HG03354 (cell line): ENCODE measurements around the gene IFNA1.
A peak's percentile ranks its signal among the peaks of the same experiment; 100 is the strongest.

Experiments used
- ATAC-seq: cut with Tn5 transposase; IDR thresholded peaks from one replicate; pipeline ENCODE4 v1.9.1; 2021; ENCODE audit warnings: mild to moderate bottlenecking; ENCODE audit not compliant: unreplicated experiment, poor library complexity, severe bottlenecking

IFNA1 gene

GRCh38 chr9:21440139-21440538, at the start of gene IFNA1:
TSS of gene IFNA1 (plus strand) at chr9:21440439. CDS start at chr9:21440508, 69 bp downstream.
- no peak for ATAC-seq

- peak; percentile 91 for ATAC-seq
These were observed 48.0 kb upstream of the IFNA1 start for GRCh38 chr9:21392270-21392669.

DNA sequence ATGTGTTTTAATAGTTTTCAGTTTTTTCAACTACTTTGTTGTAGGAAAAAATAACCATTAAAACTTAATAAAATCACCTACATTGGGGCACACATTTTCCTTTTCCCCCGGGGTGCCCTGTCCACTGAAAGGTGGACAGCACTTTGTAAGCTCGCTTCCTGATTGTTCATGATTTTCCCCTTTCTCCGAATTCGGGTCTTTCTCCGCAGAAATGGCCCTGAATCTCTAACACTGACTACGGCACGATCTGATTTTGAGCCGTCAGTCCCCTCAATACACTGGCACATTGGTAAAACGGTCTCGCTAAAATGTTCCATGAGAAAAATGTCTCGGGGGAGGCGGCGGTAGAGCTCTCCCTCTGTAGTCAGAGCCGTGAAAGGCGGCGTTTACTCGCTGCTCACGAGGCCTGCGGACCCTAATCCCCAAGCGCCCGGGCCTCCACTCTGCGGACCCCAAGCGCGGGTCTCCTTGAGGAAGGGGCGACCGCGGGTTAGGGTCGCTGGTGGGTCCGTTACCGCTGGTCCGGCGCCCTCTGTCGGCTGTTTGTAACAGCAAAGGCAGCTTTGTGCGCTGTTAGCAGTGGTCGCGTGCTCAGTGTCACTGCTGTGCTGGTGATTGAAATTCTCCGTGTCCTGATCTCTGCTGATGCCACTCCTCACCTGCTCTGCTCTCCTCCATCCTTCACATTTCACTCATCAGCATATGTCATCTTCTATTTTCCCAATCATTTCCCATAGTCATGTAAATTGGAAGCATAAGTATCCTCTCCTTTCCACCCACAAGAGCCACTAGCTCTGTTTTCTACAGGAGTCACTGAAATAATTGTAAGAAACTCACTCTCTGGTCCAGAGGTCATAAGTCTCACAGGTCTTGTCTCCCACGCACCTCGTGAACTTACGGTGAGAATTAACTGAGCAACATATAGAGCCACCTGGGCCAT, 44.2 kb upstream of the IFNA1 start:
- peak; percentile 73 for ATAC-seq

DNA sequence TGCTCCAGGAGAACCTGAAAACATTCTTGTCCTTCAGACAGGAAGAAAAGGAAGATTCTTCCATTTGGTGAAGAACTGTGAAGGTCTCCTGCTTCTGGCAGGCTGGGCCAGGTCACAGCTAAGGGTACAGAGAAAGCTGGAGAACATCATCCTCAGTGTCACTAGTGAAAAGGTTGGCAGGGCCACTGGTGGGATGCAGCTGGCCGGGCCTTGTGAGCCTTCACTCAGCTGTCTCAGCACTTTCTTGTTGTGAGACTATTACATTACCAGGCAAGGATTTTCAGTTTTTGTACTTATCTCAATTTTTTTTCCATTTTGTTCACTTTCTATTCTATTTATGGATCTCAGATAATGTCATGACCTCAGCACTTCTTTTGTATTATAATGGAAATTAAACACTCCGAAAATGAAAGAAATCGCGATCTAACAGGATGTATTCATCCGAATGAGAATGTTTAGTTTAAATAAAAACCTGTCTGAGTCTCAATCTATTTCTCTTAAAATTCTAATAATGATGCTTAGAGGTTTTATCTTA, 41.2 kb upstream of the IFNA1 start:
- no peak for ATAC-seq

DNA sequence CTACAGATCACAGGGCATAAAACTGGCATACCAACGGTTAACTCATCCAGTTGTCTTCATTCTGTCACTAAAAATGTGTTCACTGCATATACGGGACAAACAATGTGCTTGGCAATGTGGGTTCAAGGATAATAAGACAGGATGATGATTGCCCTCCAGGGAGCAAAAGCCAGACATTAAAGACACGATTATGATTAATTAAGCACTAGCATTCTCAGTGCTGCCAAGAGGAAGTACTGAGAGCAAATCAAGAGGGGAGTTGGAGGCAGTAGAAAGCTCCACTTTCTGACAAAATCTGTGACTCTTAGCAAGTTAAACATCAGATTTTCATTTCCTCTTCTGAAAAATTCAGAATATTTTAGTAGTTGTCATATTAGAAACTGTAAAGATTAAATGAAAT, 40.3 kb upstream of the IFNA1 start:
- no peak for ATAC-seq

DNA sequence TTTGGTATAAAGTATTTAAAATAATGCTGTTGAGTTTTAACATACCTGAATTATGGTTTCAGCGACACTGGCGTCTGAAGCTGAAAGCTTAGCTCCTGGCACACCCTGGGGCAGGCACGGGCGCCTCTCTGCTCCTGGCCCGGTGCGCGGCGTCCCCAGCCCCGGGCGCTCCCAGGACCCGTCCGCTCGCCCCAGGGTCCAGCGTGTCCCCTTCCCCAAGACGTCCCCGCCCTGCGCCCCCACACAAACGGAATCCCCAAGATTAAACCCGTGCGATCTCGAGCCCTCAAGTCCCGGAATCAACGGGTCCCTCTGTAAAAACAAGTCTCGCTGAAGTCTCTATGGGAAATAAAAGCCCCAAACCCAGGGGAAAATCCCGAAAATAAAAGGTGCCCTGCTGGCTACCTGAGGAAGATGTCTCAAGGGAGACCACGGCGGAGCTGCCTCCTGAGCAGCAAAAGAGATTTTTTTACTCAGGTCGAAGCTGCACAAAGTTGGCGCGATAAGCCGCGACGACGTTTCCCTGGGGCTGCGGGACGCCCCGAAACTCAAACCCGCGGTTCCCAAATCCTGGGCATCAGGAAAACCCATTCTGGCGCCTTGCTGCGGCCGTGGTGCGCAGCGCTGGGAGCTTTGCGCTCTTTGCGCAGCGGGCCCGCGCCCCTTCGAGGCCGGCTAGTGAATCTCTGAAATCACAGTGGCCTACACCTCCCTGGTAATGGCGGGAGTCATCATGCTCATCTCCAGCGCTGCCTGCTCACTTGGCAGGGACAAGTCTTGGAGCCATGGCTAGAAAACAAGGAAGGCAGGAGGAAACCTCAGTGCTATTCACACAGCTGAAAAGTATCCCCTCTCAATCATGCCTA, 37.6 kb upstream of the IFNA1 start:
- peak; percentile 75 for ATAC-seq

DNA sequence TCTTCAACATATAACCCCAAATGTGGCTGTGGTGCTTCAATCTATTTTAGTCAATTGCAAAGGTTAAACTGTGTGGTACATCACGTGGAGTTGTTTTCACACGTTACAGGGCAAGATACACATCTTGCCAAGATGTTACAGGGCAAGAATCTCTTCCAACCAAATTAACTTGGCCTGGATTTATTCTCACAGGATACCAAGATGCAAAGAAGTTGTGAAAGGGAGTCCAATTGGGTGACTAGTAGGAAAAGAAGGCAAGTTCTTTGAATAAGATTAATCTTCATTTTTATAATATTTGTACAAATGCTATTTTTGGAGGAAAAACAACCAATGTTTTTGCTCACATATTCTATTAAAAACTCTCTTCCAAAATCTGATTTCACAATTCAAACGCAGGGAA, 36.1 kb upstream of the IFNA1 start:
- ATAC-seq = no peak

DNA sequence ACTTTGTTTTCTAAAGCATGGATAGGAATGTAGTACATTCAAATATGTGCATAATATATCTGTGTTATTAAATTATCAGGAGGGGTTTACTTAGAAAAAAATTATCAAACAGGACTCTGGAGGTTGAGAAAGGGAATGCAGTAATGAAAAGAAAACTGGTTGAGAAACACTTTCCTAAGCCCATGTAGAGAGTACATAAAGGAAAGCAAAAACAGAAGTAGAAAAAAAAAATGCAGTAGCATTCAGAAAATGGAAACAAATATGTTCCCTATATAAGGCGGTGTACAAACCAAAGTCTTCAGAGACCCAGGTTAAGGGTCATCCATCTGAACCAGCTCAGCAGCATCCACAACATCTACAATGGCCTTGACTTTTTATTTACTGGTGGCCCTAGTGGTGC, 31.4 kb upstream of the IFNA1 start, which contains the start of gene IFNA8:
IFNA8 (plus strand) TSS at position 301 of the 400 bp plus-strand sequence; CDS start at position 361, 60 bp downstream.
- no peak for ATAC-seq

DNA sequence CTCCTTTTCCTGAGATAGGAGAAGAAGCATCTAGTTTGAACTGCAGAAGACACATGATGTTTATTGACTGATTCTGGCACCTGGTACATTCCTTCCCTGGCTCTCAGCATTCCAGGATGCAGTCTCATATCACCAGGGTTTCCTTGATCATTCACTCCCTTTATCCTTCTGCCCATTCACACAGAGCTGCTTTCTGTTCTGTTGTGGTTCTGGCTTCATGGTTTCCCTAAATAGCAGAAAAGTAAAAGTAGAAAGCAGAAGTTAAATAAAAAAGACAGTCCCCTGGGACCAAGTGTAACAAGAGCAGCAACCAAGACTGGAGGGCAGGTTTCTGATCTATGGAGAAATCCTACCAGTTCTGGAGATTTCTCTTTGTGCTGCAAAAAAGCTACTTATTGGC, 28.1 kb upstream of the IFNA1 start:
- ATAC-seq = peak; percentile 74

GRCh38 chr9:21413151-21413550, 27.1 kb upstream of the IFNA1 start:
- ATAC-seq = no peak

- ATAC-seq = no peak
These were observed 26.6 kb upstream of the IFNA1 start for GRCh38 chr9:21413624-21414023.

DNA sequence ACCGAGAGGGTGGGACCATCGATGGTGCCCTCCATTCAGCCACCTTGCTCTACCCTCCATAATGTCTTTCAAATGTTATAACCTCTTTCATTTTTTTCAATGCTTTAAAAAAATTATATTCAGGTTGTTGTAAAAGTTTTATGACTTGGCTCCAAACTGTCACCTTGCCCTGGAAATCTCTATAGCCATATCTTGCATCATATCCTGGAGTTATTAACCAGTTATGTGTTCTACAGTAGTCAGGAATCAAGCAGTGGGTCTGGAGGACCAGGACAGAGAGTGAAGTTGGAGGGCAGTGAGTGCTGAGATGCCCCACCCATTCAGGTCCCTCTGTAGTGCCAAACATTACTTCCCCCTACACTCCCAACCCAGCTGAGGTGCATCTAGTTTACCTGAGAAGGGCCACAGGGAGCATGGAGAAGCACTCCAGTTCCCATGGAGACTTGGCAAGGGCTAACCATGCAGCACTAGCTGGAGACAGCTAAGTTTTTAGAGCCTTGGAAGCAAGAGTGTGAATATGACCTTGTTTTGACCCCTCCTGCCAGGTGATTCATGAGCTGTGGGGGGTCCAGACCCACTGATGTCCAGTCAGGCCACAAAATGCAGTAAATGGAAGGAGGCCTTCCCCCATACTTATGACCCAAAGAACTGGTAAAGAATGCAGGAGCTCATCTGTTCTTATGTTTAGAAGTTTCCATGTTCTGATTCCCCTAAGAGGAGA, 25.9 kb upstream of the IFNA1 start:
- no peak for ATAC-seq

GRCh38 chr9:21415493-21416267, 24.6 kb upstream of the IFNA1 start:
- ATAC-seq = no peak

GRCh38 chr9:21428235-21428634, 12.0 kb upstream of the IFNA1 start:
- ATAC-seq = peak; percentile 64

DNA sequence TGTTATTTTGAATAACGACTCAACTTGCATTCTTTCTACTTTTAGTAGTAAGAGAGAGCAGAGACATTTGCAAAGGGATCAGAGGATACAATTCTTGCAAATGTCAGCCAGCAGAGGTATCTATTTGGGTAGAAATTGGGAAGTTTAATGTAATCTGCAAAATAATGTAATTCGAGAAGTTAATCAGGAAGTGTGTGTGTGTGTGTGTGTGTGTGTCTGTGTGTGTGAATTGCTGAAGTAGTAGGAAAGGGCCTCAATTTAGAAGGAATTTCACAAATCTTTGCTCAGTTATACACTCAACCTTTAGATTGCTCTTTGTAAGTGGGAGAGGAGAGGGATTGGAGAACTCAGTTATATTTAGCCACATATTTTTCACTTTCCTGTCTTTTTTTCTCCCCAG, 11.0 kb upstream of the IFNA1 start:
- ATAC-seq = no peak

DNA sequence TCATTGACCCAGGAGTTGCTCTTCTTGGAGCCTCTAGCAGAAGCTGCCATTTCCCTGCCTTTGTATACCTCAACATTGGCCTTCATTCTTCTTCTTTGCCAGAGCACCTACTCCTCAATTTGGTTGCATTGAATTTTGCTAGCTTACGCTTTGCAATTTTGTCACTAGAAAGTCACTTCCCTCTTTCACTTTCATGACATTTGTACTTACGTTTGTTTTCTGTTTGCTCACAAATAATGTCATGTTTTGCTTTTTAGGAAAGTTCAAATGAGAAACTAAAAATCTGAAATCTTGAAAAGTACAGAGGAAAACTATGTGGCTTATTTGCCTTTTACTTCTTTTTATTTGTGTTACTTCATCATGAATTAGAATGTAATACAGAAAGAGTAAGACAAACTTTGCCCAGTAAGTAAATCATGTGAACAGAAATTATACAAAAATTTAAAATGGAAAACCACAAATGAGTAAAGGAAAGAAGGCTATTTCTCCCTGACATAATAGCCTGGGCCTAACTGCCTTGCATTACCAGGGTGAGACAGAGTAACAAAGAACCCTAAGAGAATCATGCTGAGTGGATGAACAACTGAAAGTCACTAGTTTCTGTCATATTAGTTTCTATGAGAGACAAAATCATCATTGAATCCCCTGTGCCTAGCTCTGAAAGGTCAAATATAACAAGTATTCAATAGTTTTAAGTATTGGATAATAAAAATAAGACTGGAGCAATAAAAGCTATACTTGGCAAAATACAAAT, 7.4 kb upstream of the IFNA1 start:
- ATAC-seq = peak; percentile 70

DNA sequence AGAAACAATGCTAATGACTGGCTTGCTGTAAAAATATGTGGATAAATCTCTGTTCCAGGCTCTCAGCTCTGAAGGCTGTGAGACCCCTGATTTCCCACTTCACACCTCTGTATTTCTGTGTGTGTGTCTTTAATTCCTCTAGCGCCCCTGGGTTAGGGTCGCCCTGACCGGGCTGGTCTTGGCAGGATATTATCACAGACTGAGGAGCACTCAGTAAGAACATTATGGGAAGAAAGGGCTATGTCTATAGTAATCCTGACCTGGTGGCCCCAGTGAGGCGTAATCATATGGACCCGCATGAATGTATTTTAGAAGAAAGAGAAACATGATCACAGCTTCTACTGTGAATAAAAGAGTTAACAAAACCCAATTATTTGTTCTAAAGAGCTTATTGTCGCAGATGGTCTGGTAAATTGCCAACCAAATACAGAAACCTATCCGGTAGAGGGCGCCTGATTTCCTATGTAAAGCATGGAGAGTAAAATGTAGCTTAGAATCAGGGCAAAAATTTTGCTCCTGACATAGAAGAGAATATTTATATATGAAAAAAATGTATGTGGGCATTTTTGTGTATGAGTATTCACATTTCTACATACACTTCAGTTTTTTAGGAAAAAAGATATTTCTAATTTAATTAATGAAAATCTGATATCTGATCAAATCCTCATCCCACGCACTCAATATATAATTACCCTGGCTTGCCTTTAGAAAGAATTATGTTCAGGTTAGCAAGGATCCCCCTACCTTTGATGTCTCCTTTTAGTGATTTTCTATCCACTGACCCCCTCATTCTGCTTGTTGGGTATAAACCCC, 5.8 kb upstream of the IFNA1 start:
- no peak for ATAC-seq
